NK-92 (cell line): ENCODE data around the gene TMCO1.
"Not testable (repeated sequence)": the region's sequence is repeated elsewhere in the genome, so short reads cannot be mapped to it uniquely, and the experiment has no call there.

Experiments
- DNase-seq: peaks from one replicate; lab custom pipeline; 2025; ENCODE audit not compliant: unreplicated experiment; lab: John Stamatoyannopoulos, UW

The TMCO1 gene

GRCh38 chr1:165747632-165748447, 20.8 kb downstream of the TMCO1 start:
- no peak for DNase-seq

DNA sequence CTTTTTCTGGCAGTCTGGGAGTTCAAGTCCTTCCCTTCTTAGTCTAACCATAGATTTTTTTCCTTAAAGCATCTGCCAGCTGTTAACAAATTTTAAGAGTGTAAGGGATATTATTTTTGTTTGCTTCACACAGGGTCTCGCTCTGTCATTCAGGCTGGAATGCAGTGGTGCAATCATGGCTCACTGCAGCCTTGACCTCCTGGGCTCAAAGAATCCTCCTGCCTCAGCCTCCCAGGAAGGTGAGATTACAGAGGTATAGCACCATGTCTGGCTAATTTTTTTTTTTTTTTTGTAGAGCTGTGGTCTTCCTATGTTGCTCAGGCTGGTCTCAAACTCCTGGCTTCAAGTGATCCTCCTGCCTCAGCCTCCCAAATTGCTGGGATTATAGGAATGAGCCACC, 23.8 kb downstream of the TMCO1 start:
- DNase-seq = not testable (repeated sequence)

- no peak for DNase-seq
Measured at GRCh38 chr1:165742194-165742593, 26.5 kb downstream of the TMCO1 start.

DNA sequence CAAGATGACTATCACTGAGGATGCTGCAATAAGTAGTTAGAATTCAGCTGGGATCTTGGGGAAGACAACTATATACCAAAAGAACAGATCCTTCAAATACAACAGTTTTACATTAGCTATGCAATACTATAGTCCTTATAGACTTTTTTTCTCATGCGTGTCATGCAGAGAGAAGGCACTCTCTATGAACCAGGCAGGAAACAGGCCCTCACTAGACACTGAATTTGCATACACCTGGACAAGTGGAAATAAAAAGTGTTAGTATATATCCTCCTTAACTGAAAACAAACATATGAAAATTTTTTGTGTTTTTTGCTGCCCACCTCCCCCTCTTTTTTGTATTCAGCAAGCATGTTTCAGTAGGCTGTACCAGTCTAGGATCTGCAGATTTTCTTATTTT, 29.9 kb downstream of the TMCO1 start:
- no peak for DNase-seq

DNA sequence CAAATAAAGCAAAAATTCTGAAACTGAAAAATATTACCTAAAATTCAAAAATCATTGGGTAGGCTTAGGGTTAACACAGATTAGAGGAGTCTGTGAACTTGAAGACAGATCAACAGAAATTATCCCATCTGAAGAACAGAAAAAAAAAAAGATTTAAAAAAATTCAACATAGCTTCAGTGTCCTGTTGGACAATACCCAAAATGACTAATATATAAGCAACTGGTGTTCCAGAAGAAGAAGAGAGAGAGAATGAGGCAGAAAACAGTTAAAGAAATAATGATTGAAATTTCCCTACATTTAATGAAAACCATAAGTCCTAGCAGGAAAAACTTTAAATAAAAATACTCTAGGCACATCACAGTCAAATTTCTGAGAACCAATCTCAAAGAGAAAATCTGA, 31.5 kb downstream of the TMCO1 start:
- DNase-seq = no peak

- DNase-seq = no peak
Measured at GRCh38 chr1:165734906-165735305, 33.8 kb downstream of the TMCO1 start.

- no peak for DNase-seq
Measured at GRCh38 chr1:165726841-165727240, 41.8 kb downstream of the TMCO1 start.

GRCh38 chr1:165726169-165726568, 42.5 kb downstream of the TMCO1 start:
- DNase-seq = no peak

DNA sequence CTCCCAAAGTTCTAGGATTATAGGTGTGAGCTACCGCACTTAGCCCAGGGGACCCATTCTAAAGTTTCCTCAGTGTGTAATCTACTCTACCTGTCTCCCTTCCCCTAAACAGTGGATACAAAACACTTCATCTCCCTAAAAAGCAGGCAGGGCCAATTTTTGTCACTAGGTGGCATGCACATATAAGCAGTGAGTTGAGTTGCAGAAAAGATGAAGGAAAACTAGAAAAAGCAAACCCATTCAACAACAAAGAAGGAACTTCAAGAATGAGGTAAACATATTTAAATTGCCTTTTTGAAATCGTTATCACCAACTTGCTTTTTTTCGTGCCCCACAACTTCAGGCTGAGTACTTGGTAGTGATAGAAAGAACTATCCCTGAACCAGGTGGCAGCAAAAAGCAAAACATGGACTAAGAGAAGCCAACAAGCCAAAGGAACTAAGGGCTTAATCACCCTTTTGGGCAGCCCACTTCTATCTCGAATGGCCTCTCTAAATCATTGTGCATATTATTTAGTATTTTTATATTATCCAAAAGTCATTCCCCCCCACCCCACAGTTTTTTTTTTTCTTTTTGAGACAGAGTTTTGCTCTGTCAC, 50.7 kb downstream of the TMCO1 start:
- DNase-seq = no peak

- not testable (repeated sequence) for DNase-seq
Measured at GRCh38 chr1:165716265-165717051, 52.2 kb downstream of the TMCO1 start.

GRCh38 chr1:165712764-165713163, 55.9 kb downstream of the TMCO1 start:
- no peak for DNase-seq

GRCh38 chr1:165707984-165708706, 60.5 kb downstream of the TMCO1 start:
- DNase-seq = no peak

- no peak for DNase-seq
Measured at GRCh38 chr1:165703648-165704047, 65.0 kb downstream of the TMCO1 start.

- not testable (repeated sequence) for DNase-seq
Measured at GRCh38 chr1:165701922-165702321, 66.7 kb downstream of the TMCO1 start.

- DNase-seq = no peak
Measured at GRCh38 chr1:165699577-165699976, 69.1 kb downstream of the TMCO1 start.

GRCh38 chr1:165698761-165699052, 70.0 kb downstream of the TMCO1 start:
- DNase-seq = no peak

DNA sequence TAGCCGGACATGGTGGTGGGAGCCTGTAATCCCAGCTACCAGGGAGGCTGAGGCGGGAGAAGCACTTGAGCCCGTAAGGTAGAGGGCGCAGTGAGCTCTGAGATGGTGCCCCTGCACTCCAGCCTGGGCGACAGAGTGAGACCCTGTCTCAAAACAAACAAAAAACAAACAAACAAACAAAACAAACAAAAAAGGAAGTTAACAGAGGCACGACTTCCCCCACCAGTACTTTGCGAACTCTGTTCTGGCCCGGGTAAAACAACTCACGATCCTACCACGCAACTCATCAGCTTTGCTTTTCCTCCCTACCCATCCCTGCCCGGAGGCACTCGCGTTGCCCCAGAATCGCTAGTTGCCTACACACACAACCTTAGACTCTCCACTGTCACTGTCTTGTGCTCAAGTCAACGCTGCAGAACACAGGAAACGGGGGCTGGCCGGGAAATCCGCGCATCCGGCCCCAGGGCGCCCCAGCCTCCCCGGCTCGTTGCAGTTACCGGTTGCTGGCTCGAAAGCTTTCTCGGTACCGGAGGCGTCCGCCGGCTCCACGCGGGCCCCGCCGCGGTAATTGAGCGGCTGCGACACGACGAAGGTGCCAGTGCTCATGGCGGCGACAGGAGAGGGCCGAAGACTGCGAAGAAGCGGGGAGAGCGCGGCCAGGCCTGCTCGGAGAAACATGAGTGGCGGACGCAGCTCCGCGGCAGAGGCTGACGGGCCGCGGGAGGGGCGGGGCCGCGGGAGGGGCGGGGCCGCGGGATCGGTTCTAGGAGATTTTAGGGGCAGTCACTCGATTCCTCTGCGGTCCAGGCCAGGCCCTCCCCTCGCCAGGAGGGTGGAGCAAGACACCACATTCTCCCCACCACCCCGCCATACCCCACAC, 70.5 kb downstream of the TMCO1 start, which contains the start of gene ALDH9A1:
Gene ALDH9A1 (minus strand): TSS at position 682 of the 880 bp plus-strand sequence. CDS start 4 bp downstream, at position 678.
- DNase-seq = peak; percentile 8

GRCh38 chr1:165697491-165697880, 71.2 kb downstream of the TMCO1 start:
- DNase-seq = no peak

DNA sequence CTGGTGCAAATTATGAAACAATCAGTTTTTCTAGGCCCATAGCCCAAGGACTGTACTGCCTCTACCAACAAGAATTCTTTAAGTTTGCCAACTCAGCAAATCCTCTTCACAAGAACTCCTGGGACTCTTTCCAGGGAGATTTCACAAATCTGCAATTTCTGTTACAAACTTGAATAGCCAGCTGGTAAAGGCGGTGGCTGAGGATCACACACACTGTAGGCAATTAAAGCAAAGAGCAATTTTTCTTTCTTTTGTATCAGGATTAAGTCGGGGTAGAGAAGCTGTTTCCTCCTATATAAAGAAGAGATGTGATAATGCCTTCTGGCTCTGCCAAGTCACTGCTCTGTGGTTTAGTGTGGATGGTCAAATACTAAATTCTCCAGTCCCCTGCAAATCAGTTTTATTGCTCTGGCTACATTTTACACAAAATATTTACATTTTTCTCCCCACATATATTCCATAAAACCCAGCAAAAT, 72.0 kb downstream of the TMCO1 start:
- DNase-seq = no peak

DNA sequence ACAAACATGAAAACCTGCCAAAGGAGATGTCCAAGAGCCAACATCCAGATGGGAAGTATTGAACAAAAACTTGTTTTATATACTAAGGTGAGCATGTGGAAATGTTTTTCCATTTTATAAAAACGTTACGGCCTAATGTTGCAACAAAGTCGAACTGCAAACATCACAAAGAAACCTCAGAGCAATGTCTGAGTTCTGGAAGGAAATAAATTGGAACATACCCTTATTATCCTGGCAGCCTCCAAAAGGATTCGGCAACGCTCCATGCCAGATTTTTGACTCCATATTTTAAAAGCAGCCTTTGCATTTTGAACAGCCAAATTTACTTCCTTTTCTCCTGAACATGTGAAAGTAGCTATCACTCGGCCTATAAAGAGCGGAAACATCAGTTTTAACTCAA, 73.6 kb downstream of the TMCO1 start:
- DNase-seq = no peak
